GM21825 (cell line): Measurements from ENCODE around the gene SDK1.

Experiments
- ATAC-seq: cut with Tn5 transposase; IDR thresholded peaks from one replicate; pipeline ENCODE4 v1.9.1; 2021; ENCODE audit warnings: mild to moderate bottlenecking, moderate library complexity; ENCODE audit not compliant: unreplicated experiment

Gene SDK1

DNA sequence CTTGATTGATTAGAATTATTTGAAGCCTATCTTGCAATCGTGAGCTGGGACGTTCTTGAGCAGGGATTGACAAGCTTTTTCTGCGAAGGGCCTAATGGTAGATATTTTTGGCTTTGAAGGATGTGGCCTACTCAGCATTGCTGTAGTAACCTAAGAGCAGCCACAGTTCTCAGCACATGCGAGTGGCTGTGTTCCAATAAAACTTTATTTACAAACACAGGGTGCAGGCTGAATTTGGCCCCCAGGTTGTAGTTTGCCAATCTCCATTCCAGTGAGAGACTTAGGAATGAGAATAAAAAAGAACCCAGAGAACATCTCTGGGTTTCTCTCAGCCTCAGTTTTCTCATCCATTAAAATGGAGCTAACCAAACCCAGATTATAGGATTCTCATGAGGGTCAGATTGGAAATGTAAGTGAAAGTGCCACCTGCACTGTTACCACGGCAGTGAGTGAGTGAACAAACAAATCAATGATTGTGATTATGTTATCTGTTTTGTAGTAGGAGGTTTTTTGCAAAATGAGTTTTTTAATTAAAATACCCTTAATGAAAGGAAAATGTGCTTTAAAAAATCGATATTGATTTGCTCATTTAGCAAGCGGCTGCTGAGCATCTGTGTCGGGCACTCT is 664.0 kb downstream of the SDK1 start:
- no peak for ATAC-seq

- no peak for ATAC-seq
Observed at GRCh38 chr7:3965794-3966395, 664.8 kb downstream of the SDK1 start.

- ATAC-seq, result no peak
Observed at GRCh38 chr7:3968234-3968633, 667.2 kb downstream of the SDK1 start.

- ATAC-seq, result no peak
Observed at GRCh38 chr7:3969286-3969685, 668.2 kb downstream of the SDK1 start.

GRCh38 chr7:3971323-3971722 is 670.3 kb downstream of the SDK1 start:
- ATAC-seq, result no peak

DNA sequence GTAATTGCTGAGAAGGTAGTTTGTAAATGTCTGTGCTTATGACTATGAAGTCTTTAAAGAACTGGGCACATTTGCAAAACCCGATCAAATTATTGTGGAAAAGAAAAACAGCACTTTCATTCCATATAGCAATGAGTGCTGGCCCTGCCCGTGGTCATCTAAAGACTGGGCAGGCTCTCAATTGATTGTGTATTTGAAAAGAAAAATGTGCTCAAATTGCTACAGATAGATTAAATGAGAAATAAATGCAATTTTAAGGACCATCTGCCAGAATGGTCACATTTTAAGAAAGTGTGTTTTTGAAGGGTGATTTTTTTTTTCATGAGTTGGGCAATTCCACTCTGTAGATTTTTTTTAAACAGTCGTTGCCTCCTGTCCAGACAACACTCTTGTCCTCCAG is 672.2 kb downstream of the SDK1 start:
- ATAC-seq, result no peak

GRCh38 chr7:3974329-3974728 is 673.3 kb downstream of the SDK1 start:
- no peak for ATAC-seq

- ATAC-seq, result no peak
Observed at GRCh38 chr7:3975371-3975770, 674.3 kb downstream of the SDK1 start.

DNA sequence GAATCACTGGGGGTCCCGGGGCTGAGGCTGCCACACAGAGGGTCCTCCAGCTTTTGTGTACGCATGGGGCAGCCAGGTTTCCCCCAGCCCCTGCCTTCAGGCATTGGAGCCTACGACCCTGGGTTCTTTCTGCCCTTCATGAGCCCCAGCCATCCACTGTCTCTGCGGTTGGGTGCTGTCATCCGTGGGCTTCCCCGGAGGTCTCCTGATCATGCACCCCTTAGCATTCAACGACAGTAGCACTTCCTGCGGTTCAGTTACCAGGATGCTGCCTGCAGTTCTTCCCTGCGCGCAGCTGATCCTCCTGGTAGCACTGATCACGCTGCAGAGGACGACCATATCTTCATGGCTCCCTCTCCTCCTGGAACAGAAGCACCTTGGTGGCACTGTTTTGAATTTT is 676.3 kb downstream of the SDK1 start:
- no peak for ATAC-seq

DNA sequence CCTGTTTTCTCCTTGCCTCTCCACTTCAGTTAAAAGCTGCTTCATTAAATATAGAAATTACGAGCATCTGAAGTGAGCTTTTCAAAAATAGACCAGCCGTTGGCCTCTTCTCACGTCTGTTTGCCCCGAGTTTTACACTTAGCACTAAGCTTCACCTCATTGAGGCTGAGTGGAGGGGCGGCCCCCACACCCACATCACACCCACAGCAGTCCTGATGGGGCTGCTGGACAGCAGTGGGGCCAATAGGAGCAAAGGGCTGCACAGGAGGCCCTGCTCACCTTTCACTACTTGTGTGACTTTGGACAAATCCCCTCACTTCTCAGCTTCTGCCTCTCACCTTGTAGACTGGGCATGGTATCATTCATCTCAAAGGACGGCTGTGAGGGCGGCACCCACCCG is 677.8 kb downstream of the SDK1 start:
- no peak for ATAC-seq

DNA sequence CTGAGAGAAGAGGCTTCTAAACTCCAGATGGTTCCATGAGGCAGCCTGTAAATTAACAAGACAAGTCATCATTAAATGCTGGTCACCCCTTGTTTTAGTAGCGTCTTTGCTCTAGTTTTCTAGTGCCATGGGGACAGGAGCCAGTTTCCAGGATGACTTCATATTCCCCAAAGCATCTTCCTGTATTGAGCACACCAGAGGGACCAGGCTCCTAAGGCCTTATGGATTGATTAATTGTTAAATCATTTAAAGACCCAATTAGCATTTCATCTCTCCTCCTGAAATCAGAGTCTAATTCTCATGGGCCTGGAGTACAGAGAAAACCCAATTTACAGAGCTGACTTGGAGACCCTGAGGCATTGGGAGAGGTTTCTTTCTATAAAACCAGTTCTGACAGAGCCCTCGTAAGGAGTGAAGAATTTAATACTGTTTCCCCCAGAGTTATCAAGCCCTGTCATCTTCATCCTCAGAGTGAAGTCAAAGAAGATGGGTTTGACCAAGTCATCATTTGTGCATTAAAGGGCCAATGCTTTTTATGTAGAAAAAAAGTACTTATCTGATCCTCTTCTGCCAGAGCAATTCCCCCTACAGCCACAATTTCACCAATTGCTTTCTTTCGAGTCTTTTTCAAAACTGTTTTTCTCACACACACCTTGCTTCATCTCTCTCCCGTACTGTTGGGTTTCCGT is 678.7 kb downstream of the SDK1 start:
- no peak for ATAC-seq

DNA sequence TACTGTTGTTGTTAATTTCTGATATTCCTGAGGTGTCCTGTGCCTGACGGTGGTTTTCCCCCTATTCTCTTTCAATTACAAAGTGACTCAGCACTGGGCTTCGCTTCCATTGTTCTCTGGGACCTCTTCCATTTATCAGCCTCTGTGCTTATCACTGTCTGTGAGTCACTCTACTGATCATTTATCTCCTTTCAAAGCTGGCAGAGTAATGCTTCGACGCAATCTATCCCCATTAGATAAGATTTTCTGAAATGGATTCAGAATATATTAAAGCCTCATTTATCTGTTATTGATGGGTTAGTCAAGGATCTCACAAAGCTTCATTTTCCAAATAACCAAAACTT is 679.2 kb downstream of the SDK1 start:
- ATAC-seq, result no peak

GRCh38 chr7:3981281-3981680 is 680.2 kb downstream of the SDK1 start:
- ATAC-seq, result no peak

DNA sequence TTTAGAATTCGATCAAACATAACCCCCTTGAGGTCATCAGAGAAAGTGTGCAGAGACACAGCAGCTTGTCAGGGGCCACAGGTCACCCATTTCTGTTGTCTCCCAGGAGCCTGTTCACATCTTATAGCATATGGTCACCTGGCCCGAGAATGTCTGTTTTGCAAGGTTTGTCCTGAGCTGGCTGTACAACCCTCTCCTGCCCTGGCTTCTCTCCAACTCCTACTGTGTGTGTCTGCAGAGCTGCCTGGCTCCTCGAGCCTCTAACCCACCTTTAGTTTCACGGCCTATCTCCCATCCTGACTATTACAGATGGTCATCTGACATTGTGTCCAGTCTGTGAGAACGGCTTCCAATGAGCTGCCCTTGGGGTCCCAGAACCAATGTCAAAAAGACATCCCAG is 683.4 kb downstream of the SDK1 start:
- ATAC-seq, result no peak

GRCh38 chr7:3986927-3987326 is 685.9 kb downstream of the SDK1 start:
- ATAC-seq, result no peak

DNA sequence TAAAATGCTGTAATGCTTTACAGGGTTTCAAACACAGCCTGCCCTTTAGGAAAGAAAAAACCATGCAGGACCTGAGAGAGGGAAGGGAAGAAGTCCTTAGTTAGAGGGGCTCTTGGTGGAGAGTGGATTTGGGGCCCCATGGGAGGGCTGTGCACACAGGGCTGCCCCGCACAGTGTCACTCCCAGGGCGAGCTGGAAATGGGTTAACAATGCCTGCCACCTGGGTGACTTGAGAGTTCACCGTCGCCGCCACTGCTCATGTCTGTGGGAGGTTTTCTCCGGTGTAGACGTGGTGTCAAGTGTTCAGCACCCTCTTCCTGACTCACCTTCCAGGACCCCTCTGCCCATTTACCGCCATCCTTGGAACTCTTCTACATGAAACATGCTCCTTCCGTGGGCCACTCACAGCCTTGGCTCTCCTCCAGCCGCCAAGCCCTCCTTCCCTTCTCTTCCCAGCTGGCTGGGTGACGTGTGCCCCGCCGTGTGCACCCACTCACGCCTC is 686.4 kb downstream of the SDK1 start:
- ATAC-seq, result no peak

DNA sequence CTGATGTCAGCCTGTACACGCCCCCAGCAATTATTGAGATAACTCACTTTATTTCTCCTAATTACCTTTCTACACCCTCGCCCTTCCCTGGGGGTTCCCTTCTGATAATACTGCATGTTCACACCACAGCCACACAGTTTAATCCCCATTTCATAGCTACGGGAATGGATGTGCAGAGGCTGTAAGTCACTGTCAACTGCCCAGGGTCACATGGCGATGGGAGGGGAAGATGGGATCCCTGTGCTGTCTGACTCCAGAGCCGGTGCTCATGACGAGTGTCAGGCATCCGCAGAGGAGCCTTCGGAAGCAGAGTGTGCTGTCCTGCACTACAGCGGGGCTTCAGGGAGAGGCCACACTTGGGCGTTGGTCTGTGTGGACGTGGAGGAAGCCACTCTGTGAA is 688.7 kb downstream of the SDK1 start:
- no peak for ATAC-seq

DNA sequence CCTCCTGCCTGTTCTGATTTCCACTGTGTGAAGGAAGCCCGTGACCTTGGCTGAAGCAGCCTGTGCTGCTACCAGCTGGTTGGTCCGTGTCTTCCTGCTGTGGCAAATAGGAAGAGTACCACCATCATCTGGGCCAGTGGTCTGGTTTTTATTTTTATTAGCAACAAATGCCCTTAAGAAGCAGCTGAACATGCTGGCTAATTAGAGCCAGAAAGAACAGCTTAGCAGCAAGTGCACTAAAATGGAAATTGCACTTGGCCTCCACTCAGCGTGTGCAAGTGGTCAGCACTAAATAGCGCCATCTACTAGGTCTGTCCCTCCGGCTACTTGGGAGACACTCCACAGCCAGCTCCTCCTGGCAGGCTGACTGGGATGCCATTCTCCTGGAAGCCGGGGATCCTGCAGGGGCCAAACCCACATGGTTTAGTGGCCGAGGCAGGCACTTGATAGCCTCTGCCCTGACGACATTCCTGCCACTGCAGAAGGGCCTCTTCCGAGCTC is 690.7 kb downstream of the SDK1 start:
- ATAC-seq, result no peak

DNA sequence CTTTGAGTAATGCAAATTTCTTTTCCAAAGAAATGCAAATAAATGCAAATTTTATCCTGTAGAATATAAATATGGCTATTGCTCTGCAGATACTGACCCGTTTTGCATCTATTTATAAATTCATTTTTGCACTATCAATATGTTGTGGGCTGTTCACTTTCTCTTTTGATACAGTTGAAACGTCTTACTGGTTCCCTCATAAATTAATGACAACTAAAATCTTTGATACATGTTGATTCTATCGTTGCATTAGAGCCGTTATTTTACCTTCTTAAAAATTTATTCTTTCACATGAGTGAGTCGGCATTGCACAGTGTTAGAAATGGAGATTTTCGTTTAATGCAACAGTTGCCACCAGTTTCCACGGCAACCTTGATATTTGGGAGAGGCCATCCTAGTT is 691.8 kb downstream of the SDK1 start:
- ATAC-seq, result no peak

DNA sequence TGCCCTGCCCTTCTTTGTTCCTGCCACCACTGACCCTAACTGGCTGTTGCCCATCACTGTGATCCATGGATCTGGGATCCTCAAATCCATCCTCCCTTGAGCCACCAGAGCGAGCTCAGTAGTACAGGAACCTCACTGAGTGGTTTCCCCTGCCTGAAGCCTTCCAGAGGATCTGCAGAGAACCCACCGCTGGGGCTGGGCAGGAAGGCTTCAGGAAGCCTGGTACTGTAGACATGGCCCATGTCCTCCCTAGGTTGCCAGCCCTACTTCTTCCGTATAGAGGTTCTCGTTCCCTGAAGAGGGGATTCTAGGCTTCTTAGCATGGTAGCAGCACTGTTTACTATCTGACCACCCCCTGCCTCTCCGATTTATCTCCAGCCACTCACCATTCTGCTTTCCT is 693.7 kb downstream of the SDK1 start:
- ATAC-seq, result no peak

- no peak for ATAC-seq
Observed at GRCh38 chr7:3995187-3995586, 694.1 kb downstream of the SDK1 start.

- no peak for ATAC-seq
Observed at GRCh38 chr7:3998060-3998459, 697.0 kb downstream of the SDK1 start.
